HG03103 (cell line): ENCODE data around the gene CWC27.

Experiments
- ATAC-seq: cut with Tn5 transposase; IDR thresholded peaks from one replicate; pipeline ENCODE4 v1.9.1; 2021; ENCODE audit warnings: low read depth; ENCODE audit not compliant: unreplicated experiment

The CWC27 gene

GRCh38 chr5:65061250-65061973, 292.7 kb downstream of the CWC27 start:
- peak; percentile 64 for ATAC-seq

DNA sequence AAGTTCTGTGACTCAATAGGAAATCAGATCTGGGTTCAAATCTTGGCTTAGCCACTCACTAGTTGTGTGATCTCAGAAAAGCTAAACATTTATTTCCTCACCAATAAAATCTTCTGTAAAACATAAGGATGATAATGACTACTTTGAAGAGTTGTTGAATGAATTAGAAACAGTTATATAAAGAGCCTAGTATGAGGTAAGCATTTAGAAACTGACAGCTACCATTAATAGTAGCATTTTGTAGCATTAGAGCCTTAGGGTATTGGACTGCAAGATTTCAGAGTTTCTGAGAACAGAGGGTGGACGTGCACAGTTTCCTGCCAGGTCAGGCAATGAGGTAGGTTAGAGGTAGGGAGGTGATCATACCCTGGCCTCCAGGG, 293.2 kb downstream of the CWC27 start:
- ATAC-seq: peak; percentile 34

- ATAC-seq: no peak
These were observed 293.8 kb downstream of the CWC27 start for GRCh38 chr5:65062469-65063083.

DNA sequence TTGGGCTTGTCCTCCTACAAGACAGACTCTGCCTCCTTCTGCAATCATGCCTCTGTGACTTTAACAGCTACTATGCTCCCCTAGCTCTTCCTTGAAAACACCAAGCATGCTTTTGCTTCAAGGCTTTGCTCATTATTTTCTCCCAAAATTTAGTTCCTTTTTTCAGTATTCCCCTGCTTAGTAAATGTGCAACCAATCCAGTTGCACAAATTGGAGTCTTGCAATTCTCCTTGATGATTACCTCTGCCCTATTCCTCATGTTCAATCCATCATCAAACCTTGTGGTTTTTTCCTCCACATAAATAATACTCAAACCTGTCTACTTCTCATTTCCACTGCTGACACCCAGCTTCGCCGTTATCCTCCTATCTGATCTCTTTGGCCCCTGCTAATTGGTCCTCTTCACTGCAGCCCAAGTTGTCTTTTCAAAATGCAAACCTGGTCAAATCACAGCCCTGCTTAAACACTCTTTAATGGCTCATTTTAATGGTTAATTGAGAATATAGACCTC, 296.3 kb downstream of the CWC27 start:
- ATAC-seq: no peak

- peak; percentile 54 for ATAC-seq
These were observed 297.8 kb downstream of the CWC27 start for GRCh38 chr5:65066387-65067146.

- ATAC-seq: no peak
These were observed 298.4 kb downstream of the CWC27 start for GRCh38 chr5:65067147-65067506.
